ENCODE data around the gene NOTCH4. TPM values are rescaled to one million over a fixed set of nuclear protein-coding genes. Genes with fewer than 3 reads are reported as not detected.
A peak's percentile ranks its signal among the peaks of the same experiment; 100 is the strongest.
"Not testable (repeated sequence)": the region's sequence is repeated elsewhere in the genome, so short reads cannot be mapped to it uniquely, and the experiment has no call there.

The NOTCH4 gene
- total and polyA plus RNA-seq, 12 donors, result 7.1 to 136 (median 20.2) TPM

DNA sequence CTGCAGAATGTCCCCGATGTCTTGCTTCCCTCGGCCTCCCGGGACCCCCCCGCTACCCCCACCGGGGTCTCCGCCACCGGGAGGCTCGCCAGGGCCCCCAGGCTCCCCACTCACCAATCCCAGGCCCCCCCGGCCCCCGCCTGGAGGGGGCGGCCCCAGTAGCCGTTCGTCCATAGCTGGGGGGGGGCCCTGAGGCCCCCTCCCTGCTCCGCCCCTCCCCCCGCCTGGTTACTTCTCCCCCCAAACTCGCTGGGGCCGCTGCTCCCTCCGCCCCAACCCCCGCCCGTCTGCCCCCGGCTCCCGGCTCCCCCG lies 34.2 kb downstream of the NOTCH4 start:
- peak in 2 of 7 donors; percentile 28 to 70 for DNase-seq
- Histone ChIP-seq H3K4me1 (replicated peaks in 1 of 2) (peaks cover 16 to 48% of the 10 kb centered on the region in 2 donors), H3K36me3 (replicated peaks in 1 of 2) (peaks cover 0 to 23% of the 10 kb centered on the region in 2 donors), H3K27ac (peak overlapping the region; percentile 87 to 96 (median 89)), H3K9me3 (replicated peaks in 1 of 3) (no peaks in the 10 kb centered on the region), H3K4me3 (peak overlapping the region; percentile 25 to 82 (median 72)), H3K27me3 (no peaks in the 10 kb centered on the region)
- 2 to 16% methylated on average over 20 to 23 of the region's 23 CpGs; no CpG with 5 or more reads in 2 of the 4 donors for WGBS, 4 donors
- intact Hi-C loops (cut with DNase I), result loop anchor here in 1 of 2 donors (5.0 kb wide), 1 partner anchor 77 kb away; no protein-coding TSS in a partner anchor
- TF ChIP-seq POLR2A (IDR thresholded peaks at IDR 0.05), result no peak
- TF ChIP-seq, protein P1, sequence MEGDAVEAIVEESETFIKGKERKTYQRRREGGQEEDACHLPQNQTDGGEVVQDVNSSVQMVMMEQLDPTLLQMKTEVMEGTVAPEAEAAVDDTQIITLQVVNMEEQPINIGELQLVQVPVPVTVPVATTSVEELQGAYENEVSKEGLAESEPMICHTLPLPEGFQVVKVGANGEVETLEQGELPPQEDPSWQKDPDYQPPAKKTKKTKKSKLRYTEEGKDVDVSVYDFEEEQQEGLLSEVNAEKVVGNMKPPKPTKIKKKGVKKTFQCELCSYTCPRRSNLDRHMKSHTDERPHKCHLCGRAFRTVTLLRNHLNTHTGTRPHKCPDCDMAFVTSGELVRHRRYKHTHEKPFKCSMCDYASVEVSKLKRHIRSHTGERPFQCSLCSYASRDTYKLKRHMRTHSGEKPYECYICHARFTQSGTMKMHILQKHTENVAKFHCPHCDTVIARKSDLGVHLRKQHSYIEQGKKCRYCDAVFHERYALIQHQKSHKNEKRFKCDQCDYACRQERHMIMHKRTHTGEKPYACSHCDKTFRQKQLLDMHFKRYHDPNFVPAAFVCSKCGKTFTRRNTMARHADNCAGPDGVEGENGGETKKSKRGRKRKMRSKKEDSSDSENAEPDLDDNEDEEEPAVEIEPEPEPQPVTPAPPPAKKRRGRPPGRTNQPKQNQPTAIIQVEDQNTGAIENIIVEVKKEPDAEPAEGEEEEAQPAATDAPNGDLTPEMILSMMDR (IDR thresholded peaks at IDR 0.05), result no peak

DNA sequence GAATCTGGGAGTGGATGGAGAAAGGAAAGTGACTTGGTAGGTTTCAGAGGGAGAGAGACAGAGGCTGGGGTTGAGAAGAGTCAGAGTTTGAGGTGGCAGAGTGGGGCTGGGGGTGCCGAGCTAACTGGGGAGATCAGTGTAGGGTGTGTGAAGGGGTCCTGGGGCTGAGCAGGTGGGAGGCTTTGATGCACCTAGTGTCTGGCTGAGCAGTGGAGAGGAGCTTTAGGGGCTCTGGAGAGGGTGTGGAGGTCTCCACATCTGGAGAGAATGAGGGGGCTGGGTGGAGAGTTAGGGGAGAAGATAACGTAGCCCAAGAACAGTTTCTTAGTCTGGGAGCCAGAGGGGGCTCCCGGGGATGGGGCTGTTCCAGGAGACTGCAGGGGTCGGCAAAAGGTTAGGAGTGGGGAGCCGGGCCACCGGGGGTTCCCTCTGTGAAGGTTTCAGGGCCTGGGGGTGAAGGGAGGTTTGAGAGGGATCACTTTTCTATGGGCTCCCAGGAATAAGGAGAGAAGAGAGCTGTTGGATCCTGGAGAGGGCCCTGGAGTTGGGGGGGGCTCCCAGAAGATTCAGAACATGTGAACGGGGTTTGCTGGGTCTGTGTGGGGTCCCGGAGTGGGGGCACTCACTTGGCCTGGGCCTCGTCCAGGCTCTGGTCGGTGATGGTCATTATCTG lies 34.7 kb downstream of the NOTCH4 start:
- H3K27me3 ChIP-seq, result no peaks in the 10 kb centered on the region
- intact Hi-C loops (cut with DNase I), result no loop called here
- peaks cover 16 to 46% of the 10 kb centered on the region in 2 donors for H3K4me1 ChIP-seq (replicated peaks in 1 of 2)
- 1% methylated on average over 6 to 10 of the region's 10 CpGs for WGBS, 4 donors
- H3K36me3 ChIP-seq (replicated peaks in 1 of 2), result peaks cover 0 to 23% of the 10 kb centered on the region in 2 donors
- H3K9me3 ChIP-seq (replicated peaks in 1 of 3), result no peaks in the 10 kb centered on the region
- TF ChIP-seq, protein P1 (IDR thresholded peaks at IDR 0.05), result no peak
- TF ChIP-seq POLR2A (IDR thresholded peaks at IDR 0.05), result no peak
- peak overlapping the region; percentile 87 to 96 (median 89) for H3K27ac ChIP-seq
- peak overlapping the region; percentile 25 to 82 (median 72) for H3K4me3 ChIP-seq
- DNase-seq, result no peak

DNA sequence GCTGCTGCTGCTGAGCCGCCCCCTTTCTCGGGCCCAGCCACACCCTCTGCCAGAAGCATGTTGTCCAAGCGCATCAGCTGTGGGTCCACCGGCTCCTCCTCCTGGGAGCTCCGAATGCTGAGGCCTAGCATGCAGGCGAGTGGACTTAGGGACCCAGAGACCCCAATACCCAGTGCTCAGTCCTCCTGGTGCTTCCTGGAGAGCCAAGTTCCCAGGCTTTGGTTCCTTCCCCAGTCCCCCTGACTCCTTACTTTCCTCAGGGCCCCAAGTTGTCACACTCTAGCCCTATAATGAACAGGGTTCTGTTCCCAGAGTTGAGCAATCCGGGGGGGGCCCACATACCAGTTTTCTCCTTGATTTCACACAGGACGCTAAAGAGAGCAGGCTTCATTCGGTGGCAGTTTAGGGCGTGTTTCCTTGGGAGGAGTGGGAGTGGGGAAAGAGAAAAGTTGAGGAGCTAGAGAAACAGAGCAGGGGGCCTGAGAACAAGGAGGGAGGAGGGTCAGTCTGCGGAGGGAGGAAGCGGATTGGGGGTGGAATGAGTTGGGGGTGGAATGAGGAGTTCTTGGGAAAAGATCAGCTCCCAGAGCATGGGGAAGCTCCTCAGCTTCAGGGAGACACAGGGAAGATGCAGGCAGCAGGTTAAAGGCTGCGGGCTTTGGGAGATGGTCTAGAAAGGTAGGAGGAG lies 35.3 kb downstream of the NOTCH4 start:
- Histone ChIP-seq H3K36me3 (replicated peaks in 1 of 2) (peaks cover 0 to 24% of the 10 kb centered on the region in 2 donors), H3K27ac (peak overlapping the region; percentile 87 to 96 (median 89)), H3K4me3 (peak overlapping the region in 3 of 4 donors; percentile 65 to 82 (median 78)), H3K4me1 (replicated peaks in 1 of 2) (peaks cover 16 to 42% of the 10 kb centered on the region in 2 donors), H3K9me3 (replicated peaks in 1 of 3) (no peaks in the 10 kb centered on the region), H3K27me3 (no peaks in the 10 kb centered on the region)
- WGBS, 4 donors, result 14 to 32% (median 20%) methylated on average over 7 to 13 of the region's 13 CpGs
- no peak for DNase-seq
- no peak for TF ChIP-seq POLR2A (IDR thresholded peaks at IDR 0.05)
- TF ChIP-seq, protein P1 (IDR thresholded peaks at IDR 0.05), result no peak
- intact Hi-C loops (cut with DNase I), result no loop called here

DNA sequence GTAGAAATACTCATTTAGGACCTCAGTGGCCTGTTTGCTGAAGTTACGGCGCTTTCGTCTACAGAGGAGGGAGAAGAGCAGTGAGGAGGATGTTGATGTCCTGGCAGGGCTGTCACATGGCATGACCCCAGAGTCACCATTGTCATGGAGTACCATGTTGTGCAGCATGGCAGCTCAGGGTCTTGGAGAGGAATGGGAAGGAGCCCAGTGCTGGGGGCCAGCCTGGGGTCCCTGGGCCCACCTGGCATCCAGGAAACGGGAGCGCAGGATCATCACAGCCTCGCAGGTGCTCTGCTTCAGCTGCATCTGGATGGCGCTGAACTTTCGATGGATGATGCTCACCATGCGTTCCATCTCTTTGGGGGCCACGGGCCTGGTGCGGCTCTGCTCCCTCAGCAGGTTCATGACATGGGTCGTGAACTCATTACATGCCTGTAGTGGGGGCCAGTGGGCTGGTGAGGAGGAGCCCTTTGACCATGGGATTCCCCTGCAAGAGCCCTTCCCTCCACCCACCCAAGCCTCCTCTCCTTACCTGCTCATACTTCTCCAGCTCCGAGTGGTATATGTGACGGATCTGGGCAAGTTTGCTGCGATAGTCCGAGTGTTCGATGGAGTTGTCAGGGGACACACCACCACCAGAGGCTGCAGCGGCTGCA lies 36.0 kb downstream of the NOTCH4 start:
- H3K9me3 ChIP-seq (replicated peaks in 1 of 3); H3K27me3 ChIP-seq; intact Hi-C loops (cut with DNase I): not testable (repeated sequence)
- peak in 1 of 7 donors; percentile 19 for DNase-seq
- Histone ChIP-seq H3K36me3 (replicated peaks in 1 of 2) (peaks cover 0 to 30% of the 10 kb centered on the region in 2 donors), H3K4me1 (replicated peaks in 1 of 2) (peaks cover 16 to 39% of the 10 kb centered on the region in 2 donors), H3K4me3 (peak overlapping the region in 1 of 4 donors; percentile 82), H3K27ac (peak overlapping the region in 3 of 5 donors; percentile 88 to 96 (median 94))
- 72 to 81% (median 79%) methylated on average over 14 to 18 of the region's 18 CpGs for WGBS, 4 donors

Measured in adrenal gland (tissue), 12 donors.